ENCODE measurements around the gene ZNF514.
"Not testable (repeated sequence)": the region's sequence is repeated elsewhere in the genome, so short reads cannot be mapped to it uniquely, and the experiment has no call there.

Gene ZNF514

DNA sequence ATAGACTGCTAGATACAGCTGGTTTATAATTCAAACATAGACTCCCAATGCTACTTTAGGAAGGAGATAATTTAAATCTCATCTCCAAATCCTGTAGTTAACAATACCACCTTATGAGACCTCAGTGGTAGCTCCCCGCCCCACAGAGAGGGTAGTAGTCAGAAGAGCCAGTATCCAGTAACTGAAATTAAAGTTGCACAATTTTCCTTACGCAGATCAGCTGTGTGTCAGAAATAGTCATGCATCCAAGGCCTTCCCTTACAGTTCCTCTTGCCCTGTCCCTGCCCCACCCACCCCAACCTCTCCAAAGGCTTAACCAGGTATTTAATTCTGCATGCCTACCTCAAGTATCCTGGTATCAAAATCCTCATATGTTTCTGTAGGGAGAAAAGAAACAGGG is 53.6 kb downstream of the ZNF514 start:
- H3K27ac Mint-ChIP-seq, result no peak overlapping the region
- no peak overlapping the region for H3K4me3 Mint-ChIP-seq
- no peak for ATAC-seq

DNA sequence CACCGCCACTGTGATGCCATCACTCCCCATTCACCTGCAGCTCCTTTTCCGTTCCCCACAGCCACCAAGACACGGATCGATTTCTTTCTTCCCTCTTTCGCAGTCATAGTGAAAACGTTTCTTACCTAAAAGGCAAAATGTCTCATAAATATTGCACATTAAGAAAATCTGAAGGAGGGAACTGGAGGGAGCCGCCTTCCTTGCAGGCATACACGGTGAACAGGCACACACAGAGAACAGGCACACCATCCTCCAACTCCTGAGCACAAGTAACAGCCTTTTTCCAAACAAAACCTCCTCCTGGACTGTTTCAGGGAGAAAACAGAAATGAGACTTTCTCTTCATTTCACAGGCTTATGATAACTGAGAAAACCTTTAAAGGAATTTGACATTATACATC is 55.0 kb downstream of the ZNF514 start:
- DNase-seq (no peak), ATAC-seq (no peak)
- Mint-ChIP-seq H3K36me3 (ENCODE audit: low read depth) (peaks cover 70% of the 10 kb centered on the region), H3K4me1 (no peaks in the 10 kb centered on the region), H3K9me3 (no peaks in the 10 kb centered on the region), H3K4me3 (no peak overlapping the region), H3K27ac (no peak overlapping the region), H3K27me3 (no peaks in the 10 kb centered on the region)

More for the DNA sequence above, 53.6 kb downstream of the ZNF514 start:
- Mint-ChIP-seq H3K27me3 (no peaks in the 10 kb centered on the region), H3K9me3 (no peaks in the 10 kb centered on the region), H3K36me3 (ENCODE audit: low read depth) (peaks cover 68% of the 10 kb centered on the region), H3K4me1 (no peaks in the 10 kb centered on the region)
- DNase-seq, result no peak

DNA sequence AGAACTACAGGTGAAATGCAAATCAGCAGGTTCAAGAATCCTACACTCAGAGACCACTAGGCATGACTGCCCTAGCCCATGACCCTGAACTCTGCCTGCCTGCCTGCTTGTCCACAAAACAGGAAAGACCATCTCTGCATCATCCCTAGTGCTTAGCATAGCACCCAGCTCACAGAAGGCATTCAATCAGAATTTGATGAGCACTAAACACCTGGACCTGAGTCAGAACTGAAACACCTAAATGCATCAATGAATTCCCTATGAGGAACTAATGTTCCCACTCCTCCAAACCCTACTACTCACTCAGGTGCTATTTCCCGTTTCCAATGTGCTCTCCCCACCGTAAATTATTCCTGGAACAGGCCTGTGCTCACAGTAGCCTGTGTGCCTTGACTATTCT is 59.7 kb downstream of the ZNF514 start:
- no peak overlapping the region for H3K4me3 Mint-ChIP-seq
- peaks cover 15% of the 10 kb centered on the region for H3K4me1 Mint-ChIP-seq
- H3K9me3 Mint-ChIP-seq, result no peaks in the 10 kb centered on the region
- DNase-seq, result no peak
- H3K36me3 Mint-ChIP-seq (ENCODE audit: low read depth), result peaks cover 78% of the 10 kb centered on the region
- H3K27me3 Mint-ChIP-seq, result no peaks in the 10 kb centered on the region
- no peak for ATAC-seq
- no peak overlapping the region for H3K27ac Mint-ChIP-seq

DNA sequence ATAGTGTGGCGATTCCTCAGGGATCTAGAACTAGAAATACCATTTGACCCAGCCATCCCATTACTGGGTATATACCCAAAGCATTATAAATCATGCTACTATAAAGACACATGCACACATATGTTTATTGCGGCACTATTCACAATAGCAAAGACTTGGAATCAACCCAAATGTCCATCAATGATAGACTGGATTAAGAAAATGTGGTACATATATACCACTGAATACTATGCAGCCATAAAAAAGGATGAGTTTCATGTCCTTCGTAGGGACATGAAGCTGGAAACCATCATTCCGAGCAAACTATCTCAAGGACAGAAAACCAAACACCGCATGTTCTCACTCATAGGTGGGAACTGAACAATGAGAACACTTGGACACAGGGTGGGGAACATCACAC is 61.4 kb downstream of the ZNF514 start:
- H3K4me1 Mint-ChIP-seq, result peaks cover 17% of the 10 kb centered on the region
- DNase-seq, H3K27me3 Mint-ChIP-seq, H3K4me3 Mint-ChIP-seq, H3K27ac Mint-ChIP-seq, ATAC-seq, H3K9me3 Mint-ChIP-seq: not testable (repeated sequence)
- H3K36me3 Mint-ChIP-seq (ENCODE audit: low read depth), result peaks cover 84% of the 10 kb centered on the region
